C4-2B (cell line): ENCODE data around the gene AOAH.

Source experiments
- H3K27ac ChIP-seq: fragments of 450-650 bp; 2 replicates; pipeline ENCODE4 v1.5.1; 2017
- ZFX ChIP-seq: fragments of 450-650 bp; IDR thresholded peaks from 2 replicates; pipeline ENCODE4 v1.6.1; 2017
- TF ChIP-seq, protein P1 (sequence below): fragments of 450-650 bp; conservative IDR thresholded peaks from 2 replicates; pipeline ENCODE4 v1.5.1; 2017; ENCODE audit warnings: mild to moderate bottlenecking

AOAH gene

DNA sequence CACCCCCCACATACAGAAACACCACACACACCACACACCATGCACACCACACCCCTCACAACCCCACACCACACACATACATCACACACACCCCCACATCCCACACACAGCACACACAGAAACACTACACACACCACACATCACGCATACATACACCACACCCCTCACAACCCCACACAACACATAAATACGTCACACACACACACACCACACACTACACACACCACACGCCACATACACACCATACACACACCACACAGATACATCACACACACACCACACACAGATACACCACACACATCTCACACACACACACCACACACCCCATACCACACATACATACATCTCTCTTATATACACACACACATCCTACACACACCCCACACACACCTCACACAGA is 208.4 kb downstream of the AOAH start:
- no peak overlapping the region for H3K27ac ChIP-seq
- no peak for TF ChIP-seq ZFX
- TF ChIP-seq, protein P1, sequence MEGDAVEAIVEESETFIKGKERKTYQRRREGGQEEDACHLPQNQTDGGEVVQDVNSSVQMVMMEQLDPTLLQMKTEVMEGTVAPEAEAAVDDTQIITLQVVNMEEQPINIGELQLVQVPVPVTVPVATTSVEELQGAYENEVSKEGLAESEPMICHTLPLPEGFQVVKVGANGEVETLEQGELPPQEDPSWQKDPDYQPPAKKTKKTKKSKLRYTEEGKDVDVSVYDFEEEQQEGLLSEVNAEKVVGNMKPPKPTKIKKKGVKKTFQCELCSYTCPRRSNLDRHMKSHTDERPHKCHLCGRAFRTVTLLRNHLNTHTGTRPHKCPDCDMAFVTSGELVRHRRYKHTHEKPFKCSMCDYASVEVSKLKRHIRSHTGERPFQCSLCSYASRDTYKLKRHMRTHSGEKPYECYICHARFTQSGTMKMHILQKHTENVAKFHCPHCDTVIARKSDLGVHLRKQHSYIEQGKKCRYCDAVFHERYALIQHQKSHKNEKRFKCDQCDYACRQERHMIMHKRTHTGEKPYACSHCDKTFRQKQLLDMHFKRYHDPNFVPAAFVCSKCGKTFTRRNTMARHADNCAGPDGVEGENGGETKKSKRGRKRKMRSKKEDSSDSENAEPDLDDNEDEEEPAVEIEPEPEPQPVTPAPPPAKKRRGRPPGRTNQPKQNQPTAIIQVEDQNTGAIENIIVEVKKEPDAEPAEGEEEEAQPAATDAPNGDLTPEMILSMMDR, result no peak

- no peak overlapping the region for H3K27ac ChIP-seq
- TF ChIP-seq, protein P1, result no peak
- TF ChIP-seq ZFX, result no peak
These were observed 209.7 kb downstream of the AOAH start for GRCh38 chr7:36514289-36515243.

DNA sequence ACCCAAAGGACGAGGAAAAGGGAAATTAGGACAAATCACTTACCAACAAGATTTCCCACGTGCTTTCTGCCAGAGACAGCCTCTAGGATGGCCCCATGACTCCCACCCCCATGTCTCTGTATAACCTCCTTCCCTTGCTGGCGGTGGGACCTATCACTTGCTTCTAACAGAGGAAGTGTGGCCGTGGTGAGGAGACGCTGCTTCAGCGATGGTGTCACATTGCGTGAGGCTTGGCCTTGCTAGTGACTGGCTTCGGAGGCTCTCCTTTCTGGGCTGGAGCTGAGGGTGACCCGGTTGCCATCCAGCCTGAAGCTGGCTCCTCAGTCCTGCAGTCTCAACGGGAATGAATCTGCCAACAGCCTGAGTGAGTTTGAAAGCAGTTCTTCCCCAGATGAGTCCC is 210.9 kb downstream of the AOAH start:
- H3K27ac ChIP-seq, result no peak overlapping the region
- no peak for TF ChIP-seq ZFX
- TF ChIP-seq, protein P1, result no peak

GRCh38 chr7:36512616-36513015 is 211.7 kb downstream of the AOAH start:
- no peak overlapping the region for H3K27ac ChIP-seq
- TF ChIP-seq, protein P1, result no peak
- TF ChIP-seq ZFX, result no peak

DNA sequence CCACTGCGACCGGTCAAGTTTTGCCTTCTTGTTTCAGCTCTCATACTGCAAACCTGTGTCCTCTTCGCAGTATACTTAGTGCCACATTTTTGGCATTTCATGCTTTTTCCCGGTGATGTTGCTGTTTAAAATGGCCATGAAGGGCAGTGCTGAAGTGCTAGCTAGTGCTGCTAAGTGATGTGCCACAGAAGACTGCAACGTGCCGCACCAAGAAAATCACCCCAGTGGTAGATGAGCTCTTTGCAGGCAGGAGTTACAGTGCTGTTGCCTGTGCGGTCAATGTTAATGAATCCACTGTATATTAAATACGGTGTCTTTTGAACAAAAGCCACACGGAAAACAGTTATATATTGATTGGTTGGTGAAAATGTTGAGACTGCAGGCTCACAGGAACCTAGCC is 214.3 kb downstream of the AOAH start:
- H3K27ac ChIP-seq, result no peak overlapping the region
- TF ChIP-seq ZFX, result no peak
- TF ChIP-seq, protein P1, result no peak

DNA sequence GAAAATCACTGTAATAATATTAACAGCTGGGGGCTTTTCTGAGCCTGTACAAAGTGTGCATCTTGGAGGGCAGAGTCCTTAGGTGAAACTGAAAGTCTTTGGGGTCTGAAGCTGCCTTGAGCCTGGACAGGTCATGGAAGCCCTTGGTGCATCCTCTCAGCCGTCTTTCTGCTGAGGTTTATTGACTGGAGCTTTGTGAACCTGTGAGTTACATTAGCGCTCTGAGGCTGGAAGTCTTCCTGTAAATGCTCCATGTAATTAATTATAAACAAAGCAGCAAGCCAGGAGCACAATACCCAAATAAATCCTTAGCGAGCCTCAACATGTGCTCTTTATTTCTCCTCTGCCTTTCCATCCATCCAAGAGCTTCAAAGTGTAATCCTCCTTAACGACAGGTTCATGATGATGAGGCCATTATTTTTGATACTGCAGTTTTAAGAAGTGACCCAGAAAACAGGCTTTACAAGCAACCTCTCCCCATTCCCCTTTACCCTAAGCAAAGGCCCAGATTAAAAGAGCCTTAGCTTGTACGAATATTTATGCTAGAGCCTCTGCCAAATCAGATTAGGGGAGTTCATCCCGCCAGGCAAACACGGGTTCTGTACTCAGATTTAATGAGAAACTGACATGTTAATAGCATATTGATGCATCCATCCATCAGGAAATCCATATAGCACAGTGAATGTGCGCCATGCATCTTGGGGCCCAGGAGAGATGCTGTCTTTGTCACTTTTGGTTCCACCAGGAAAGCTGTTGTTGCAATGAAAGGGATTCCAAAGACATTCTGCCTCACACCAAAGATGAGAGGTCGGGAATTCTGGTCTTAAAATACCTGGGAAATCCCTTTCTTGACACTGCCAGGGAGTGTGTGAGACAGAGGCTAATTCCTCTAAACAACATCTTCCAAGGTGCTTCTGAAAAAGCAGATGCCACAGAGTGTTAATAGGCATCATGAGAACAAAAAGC is 216.5 kb downstream of the AOAH start:
- TF ChIP-seq, protein P1, result no peak
- no peak for TF ChIP-seq ZFX
- H3K27ac ChIP-seq, result no peak overlapping the region
